H9 (cell line): ENCODE data around the gene MMD2. TPM values are rescaled to one million over a fixed set of nuclear protein-coding genes. Genes with fewer than 3 reads are reported as not detected.

ENCODE experiments used
- DNase-seq: peaks from one replicate; pipeline ENCODE4 v3.0.0-alpha.2; 2017
- H2AFZ ChIP-seq: one replicate; pipeline ENCODE4 v1.6.1; 2013; ENCODE audit warnings: mild to moderate bottlenecking, low read length, control low read depth, moderate library complexity
- H2AK5ac ChIP-seq: 2 replicates; pipeline ENCODE4 v1.6.1; 2013; ENCODE audit warnings: low read length, control low read depth, mixed read lengths; ENCODE audit not compliant: insufficient read length
- H2BK120ac ChIP-seq: one replicate; pipeline ENCODE4 v1.6.1; 2013; ENCODE audit warnings: low read depth, mild to moderate bottlenecking, low read length, control low read depth, inconsistent platforms; ENCODE audit not compliant: poor library complexity, severe bottlenecking
- H2BK12ac ChIP-seq: 2 replicates; pipeline ENCODE4 v1.6.1; 2013; ENCODE audit warnings: low read length, control low read depth, mixed read lengths, low read depth; ENCODE audit not compliant: insufficient read length
- H2BK15ac ChIP-seq: 2 replicates; pipeline ENCODE4 v1.6.1; 2013; ENCODE audit warnings: low read depth, low read length, control low read depth
- H2BK20ac ChIP-seq: one replicate; pipeline ENCODE4 v1.6.1; 2013; ENCODE audit warnings: low read depth, mild to moderate bottlenecking, low read length, control low read depth, inconsistent platforms; ENCODE audit not compliant: poor library complexity, severe bottlenecking
- H2BK5ac ChIP-seq: 2 replicates; pipeline ENCODE4 v1.6.1; 2013; ENCODE audit warnings: low read length, control low read depth, mixed read lengths; ENCODE audit not compliant: insufficient read length
- H3K14ac ChIP-seq: 2 replicates; pipeline ENCODE4 v1.6.1; 2013; ENCODE audit warnings: low read length, control low read depth; ENCODE audit not compliant: insufficient read depth
- H3K18ac ChIP-seq: 2 replicates; pipeline ENCODE4 v1.6.1; 2013; ENCODE audit warnings: low read depth, mild to moderate bottlenecking, mixed read lengths, low read length, control low read depth; ENCODE audit not compliant: insufficient read length
- H3K23ac ChIP-seq: 2 replicates; pipeline ENCODE4 v1.6.1; 2013; ENCODE audit warnings: low read length, control low read depth, mixed read lengths, low read depth; ENCODE audit not compliant: insufficient read length
- H3K23me2 ChIP-seq: 2 replicates; pipeline ENCODE4 v1.6.1; 2013; ENCODE audit warnings: low read depth, mild to moderate bottlenecking, mixed read lengths, low read length, control low read depth; ENCODE audit not compliant: insufficient read length, poor library complexity, severe bottlenecking
- H3K27ac ChIP-seq: 2 replicates; pipeline ENCODE4 v1.5.1; 2013; ENCODE audit warnings: low read length, control low read depth, mixed read lengths, low read depth; ENCODE audit not compliant: insufficient read length
- H3K27me3 ChIP-seq: 2 replicates; pipeline ENCODE4 v1.6.1; 2013; ENCODE audit warnings: low read length, control low read depth, inconsistent platforms; ENCODE audit not compliant: insufficient read depth
- H3K4ac ChIP-seq: 2 replicates; pipeline ENCODE4 v1.6.1; 2013; ENCODE audit warnings: low read depth, mild to moderate bottlenecking, control low read depth, inconsistent platforms, low read length, moderate library complexity
- H3K4me1 ChIP-seq: 2 replicates; pipeline ENCODE4 v1.6.1; 2013; ENCODE audit warnings: low read length, control low read depth, inconsistent platforms; ENCODE audit not compliant: insufficient read depth
- H3K4me2 ChIP-seq: 2 replicates; pipeline ENCODE4 v1.6.1; 2013; ENCODE audit warnings: low read length, control low read depth, mixed read lengths; ENCODE audit not compliant: insufficient read length, insufficient read depth
- H3K56ac ChIP-seq: 2 replicates; pipeline ENCODE4 v1.6.1; 2013; ENCODE audit warnings: low read depth, mild to moderate bottlenecking, mixed read lengths, low read length, control low read depth; ENCODE audit not compliant: insufficient read length
- H3K79me1 ChIP-seq: 2 replicates; pipeline ENCODE4 v1.6.1; 2013; ENCODE audit warnings: low read depth, mild to moderate bottlenecking, moderate library complexity, low read length, control low read depth, inconsistent platforms; ENCODE audit not compliant: insufficient read depth, poor library complexity, severe bottlenecking
- H3K79me2 ChIP-seq: 2 replicates; pipeline ENCODE4 v1.6.1; 2013; ENCODE audit warnings: low read length, control low read depth, inconsistent platforms; ENCODE audit not compliant: insufficient read depth
- H3K9ac ChIP-seq: 2 replicates; pipeline ENCODE4 v1.6.1; 2013; ENCODE audit warnings: low read length, control low read depth, mixed read lengths; ENCODE audit not compliant: insufficient read length; ENCODE audit errors: extremely low read depth
- H3K9me3 ChIP-seq: one replicate; pipeline ENCODE4 v1.6.1; 2013; ENCODE audit warnings: low read depth, low read length, inconsistent platforms; ENCODE audit not compliant: control insufficient read depth
- H3T11ph ChIP-seq: one replicate; pipeline ENCODE4 v1.6.1; 2013; ENCODE audit warnings: mild to moderate bottlenecking, low read length, control low read depth, inconsistent platforms
- H4K20me1 ChIP-seq: one replicate; pipeline ENCODE4 v1.6.1; 2013; ENCODE audit not compliant: control insufficient read depth, insufficient read length, insufficient read depth
- H4K5ac ChIP-seq: 2 replicates; pipeline ENCODE4 v1.6.1; 2013; ENCODE audit warnings: low read depth, mild to moderate bottlenecking, mixed read lengths, low read length, control low read depth; ENCODE audit not compliant: insufficient read length
- H4K8ac ChIP-seq: replicated peaks from 2 replicates; pipeline ENCODE4 v1.6.1; 2013; ENCODE audit warnings: low read length, control low read depth, mixed read lengths, low read depth; ENCODE audit not compliant: insufficient read length
- H4K91ac ChIP-seq: 2 replicates; pipeline ENCODE4 v1.6.1; 2013; ENCODE audit warnings: low read depth, mild to moderate bottlenecking, moderate library complexity, mixed read lengths, low read length, control low read depth; ENCODE audit not compliant: insufficient read length
- H3K27ac Mint-ChIP-seq, 3 experiments: 2 replicates in 2 of 3; 3 replicates in 1 of 3; pipeline ENCODE4 v1.8.0; 2020 to 2021; ENCODE audit warnings: mixed read lengths in 3 of 3, mild to moderate bottlenecking in 1 of 3, moderate library complexity in 1 of 3
- H3K27me3 Mint-ChIP-seq: 2 replicates; pipeline ENCODE4 v1.8.0; 2021; ENCODE audit warnings: low read depth, mild to moderate bottlenecking, moderate library complexity, mixed read lengths
- H3K36me3 Mint-ChIP-seq, 3 experiments: 2 replicates in 2 of 3; 3 replicates in 1 of 3; pipeline ENCODE4 v1.8.0; 2020 to 2021; ENCODE audit warnings: low read depth in 3 of 3, mixed read lengths in 3 of 3; ENCODE audit not compliant: insufficient read depth in 1 of 3
- H3K4me1 Mint-ChIP-seq, 2 experiments: 2 replicates each; pipeline ENCODE4 v1.8.0; 2020; ENCODE audit warnings: mixed read lengths in 2 of 2
- H3K4me3 Mint-ChIP-seq, 2 experiments: 2 replicates in 1 of 2; 3 replicates in 1 of 2; pipeline ENCODE4 v1.8.0; 2020 to 2021; ENCODE audit warnings: mild to moderate bottlenecking in 2 of 2, mixed read lengths in 2 of 2, moderate library complexity in 1 of 2
- H3K9me3 Mint-ChIP-seq, 2 experiments: 2 replicates in 1 of 2; 3 replicates in 1 of 2; pipeline ENCODE4 v1.8.0; 2020; ENCODE audit warnings: mild to moderate bottlenecking in 2 of 2, mixed read lengths in 2 of 2, moderate library complexity in 1 of 2
- CTCF ChIP-seq: fragments of 200-600 bp; sonication (generic); conservative IDR thresholded peaks from 3 replicates; pipeline ENCODE4 v1.8.0; 2021; ENCODE audit warnings: antibody characterized with exemption, mild to moderate bottlenecking
- WGBS: extraction: QIAGEN DNeasy Blood & Tissue Kit; methylation state at CpG from one replicate; pipeline ENCODE4 v1.1.7; 2013; ENCODE audit warnings: missing lambda C conversion rate, low lambda C conversion rate, mixed read lengths; ENCODE audit not compliant: insufficient read length; ENCODE audit errors: extremely low coverage; 5-methylcytosine and 5-hydroxymethylcytosine counted together
- total RNA-seq: library from RNA; stranded (reverse); gene quantifications from 2 replicates; pipeline ENCODE4 v1.2.1, GENCODE V29; 2021

MMD2 gene
- total RNA-seq, 1 experiment from 2014 or later, result 0.20 TPM

- H4K20me1 ChIP-seq, result no peaks in the 10 kb centered on the region
- H3K14ac ChIP-seq, result no peak overlapping the region
- no peaks in the 10 kb centered on the region; a peak in 2 of 5 replicates for H3K9me3 Mint-ChIP-seq
- no peaks in the 10 kb centered on the region for H3K79me1 ChIP-seq
- H2BK120ac ChIP-seq, result no peak overlapping the region
- H3K4me3 Mint-ChIP-seq, result no peak overlapping the region; a peak in 1 of 5 replicates
- no peaks in the 10 kb centered on the region for H3K27me3 ChIP-seq
- H4K5ac ChIP-seq, result no peak overlapping the region
- no peaks in the 10 kb centered on the region for H3K79me2 ChIP-seq
- no peak overlapping the region for H3T11ph ChIP-seq
- DNase-seq, result no peak
- no peak overlapping the region for H2BK15ac ChIP-seq
- no peak overlapping the region for H2BK12ac ChIP-seq
- H3K27ac ChIP-seq, result no peak overlapping the region
- no peak overlapping the region for H2AFZ ChIP-seq
- H4K91ac ChIP-seq, result no peak overlapping the region
- H2BK20ac ChIP-seq, result no peak overlapping the region
- peaks cover 0 to 10% (median 2%) of the 10 kb centered on the region in 3 experiments; a peak in 4 of 7 replicates for H3K36me3 Mint-ChIP-seq
- no peak overlapping the region for H3K27ac Mint-ChIP-seq
- no peak overlapping the region for H2AK5ac ChIP-seq
- no peak overlapping the region for H3K56ac ChIP-seq
- no peak overlapping the region for H3K18ac ChIP-seq
- H3K4me1 ChIP-seq, result no peaks in the 10 kb centered on the region
- H3K4me1 Mint-ChIP-seq, result peaks cover 11 to 15% of the 10 kb centered on the region in 2 experiments
- no peaks in the 10 kb centered on the region for H3K9me3 ChIP-seq
- no CpG with 5 or more reads among the region's 10 CpGs for WGBS
- TF ChIP-seq CTCF, result no peak
- H3K4me2 ChIP-seq, result no peak overlapping the region
- no peak overlapping the region for H4K8ac ChIP-seq
- no peak overlapping the region for H3K4ac ChIP-seq
- peaks cover 11% of the 10 kb centered on the region for H3K23me2 ChIP-seq
- no peak overlapping the region for H3K9ac ChIP-seq
- peaks cover 10% of the 10 kb centered on the region for H3K27me3 Mint-ChIP-seq
- no peak overlapping the region for H3K23ac ChIP-seq
- no peak overlapping the region for H2BK5ac ChIP-seq
These were observed 78.8 kb downstream of the MMD2 start for GRCh38 chr7:4880218-4880617.
